ENCODE measurements around the gene KSR1.

- TF ChIP-seq CTCF (IDR thresholded peaks at IDR 0.05) (no peak), POLR2A (IDR thresholded peaks at IDR 0.05) (no peak)
These were observed 23.6 kb downstream of the KSR1 start for GRCh38 chr17:27479838-27480237.
